ENCODE data around the gene C1orf159. TPM values are rescaled to one million over a fixed set of nuclear protein-coding genes. Genes with fewer than 3 reads are reported as not detected.

The C1orf159 gene
- total and polyA plus RNA-seq, 7 donors: 1.5 to 6.7 (median 3.5) TPM

DNA sequence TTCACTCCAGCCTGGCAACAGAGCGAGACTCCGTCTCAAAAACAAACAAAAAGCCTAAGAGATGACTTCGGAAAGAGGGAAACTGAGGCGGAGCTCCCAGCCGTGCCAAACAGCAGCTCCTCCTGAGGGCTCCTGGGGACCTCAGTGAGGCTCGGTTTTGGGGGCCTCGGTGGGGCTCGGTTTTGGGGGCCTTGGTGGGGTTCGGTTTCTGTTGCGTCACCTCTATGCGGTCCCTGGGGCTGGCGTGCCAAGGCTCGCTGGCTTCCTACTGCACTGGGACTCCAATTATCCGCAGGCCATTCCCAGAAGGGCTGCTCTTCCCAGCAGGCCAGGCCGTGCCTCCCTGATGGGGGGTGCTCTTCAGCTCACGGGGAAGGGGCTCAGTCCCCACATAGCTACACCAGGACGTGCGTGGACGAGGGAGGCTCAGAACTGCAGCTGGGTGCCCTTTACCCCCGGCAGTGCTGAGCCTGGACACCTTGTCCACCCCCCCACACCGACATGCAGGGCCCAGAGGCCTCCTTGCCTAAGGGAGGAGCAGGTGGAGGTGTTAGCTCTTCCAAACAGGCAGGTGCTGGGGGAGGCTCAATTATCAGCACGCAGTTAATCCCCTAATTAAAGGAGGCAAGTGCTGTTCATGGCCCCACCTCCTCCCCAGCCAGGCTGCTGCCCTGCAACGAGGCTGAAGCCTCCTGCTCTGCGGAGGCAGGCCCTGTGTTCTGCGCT, 5.1 kb upstream of the C1orf159 start:
- Histone ChIP-seq H3K36me3 (ENCODE audit: insufficient read depth in 1 of 2, low read depth in 1 of 2) (no peaks in the 10 kb centered on the region), H3K27ac (no peak overlapping the region), H3K4me3 (no peak overlapping the region), H3K27me3 (ENCODE audit: insufficient read depth in 3 of 3, low read length in 2 of 3) (peaks cover 0 to 27% (median 6%) of the 10 kb centered on the region in 3 donors), H3K9me3 (no peaks in the 10 kb centered on the region), H3K4me1 (no peaks in the 10 kb centered on the region)
- TF ChIP-seq, protein P1, sequence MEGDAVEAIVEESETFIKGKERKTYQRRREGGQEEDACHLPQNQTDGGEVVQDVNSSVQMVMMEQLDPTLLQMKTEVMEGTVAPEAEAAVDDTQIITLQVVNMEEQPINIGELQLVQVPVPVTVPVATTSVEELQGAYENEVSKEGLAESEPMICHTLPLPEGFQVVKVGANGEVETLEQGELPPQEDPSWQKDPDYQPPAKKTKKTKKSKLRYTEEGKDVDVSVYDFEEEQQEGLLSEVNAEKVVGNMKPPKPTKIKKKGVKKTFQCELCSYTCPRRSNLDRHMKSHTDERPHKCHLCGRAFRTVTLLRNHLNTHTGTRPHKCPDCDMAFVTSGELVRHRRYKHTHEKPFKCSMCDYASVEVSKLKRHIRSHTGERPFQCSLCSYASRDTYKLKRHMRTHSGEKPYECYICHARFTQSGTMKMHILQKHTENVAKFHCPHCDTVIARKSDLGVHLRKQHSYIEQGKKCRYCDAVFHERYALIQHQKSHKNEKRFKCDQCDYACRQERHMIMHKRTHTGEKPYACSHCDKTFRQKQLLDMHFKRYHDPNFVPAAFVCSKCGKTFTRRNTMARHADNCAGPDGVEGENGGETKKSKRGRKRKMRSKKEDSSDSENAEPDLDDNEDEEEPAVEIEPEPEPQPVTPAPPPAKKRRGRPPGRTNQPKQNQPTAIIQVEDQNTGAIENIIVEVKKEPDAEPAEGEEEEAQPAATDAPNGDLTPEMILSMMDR (IDR thresholded peaks at IDR 0.05): no peak
- WGBS, 3 donors: 79 to 84% (median 79%) methylated on average over 23 to 25 of the region's 25 CpGs
- ATAC-seq: no peak
- DNase-seq: no peak
- intact Hi-C loops (cut with DNase I): no loop called here

DNA sequence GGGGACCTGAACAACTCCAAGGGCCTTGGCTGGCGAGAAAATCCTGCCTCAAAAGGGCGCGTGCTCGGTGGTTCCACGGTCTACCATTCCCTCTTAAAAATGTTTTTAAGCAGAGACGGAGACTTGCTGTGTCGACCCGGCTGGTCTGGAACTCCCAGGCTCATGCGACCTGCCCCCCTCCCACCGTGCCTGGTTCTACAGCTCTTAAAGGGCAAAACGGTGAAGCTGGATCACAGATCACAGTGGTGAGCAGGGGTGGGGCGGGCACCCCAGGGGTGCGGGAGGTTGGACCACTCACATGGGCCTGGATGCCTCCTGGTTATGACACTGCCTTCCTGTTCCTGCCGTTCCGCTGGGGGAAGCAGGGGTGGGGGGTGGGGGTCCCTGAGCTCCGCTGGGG, 4.2 kb upstream of the C1orf159 start:
- intact Hi-C loops (cut with DNase I): no loop called here
- Histone ChIP-seq H3K36me3 (ENCODE audit: insufficient read depth in 1 of 2, low read depth in 1 of 2) (no peaks in the 10 kb centered on the region), H3K9me3 (no peaks in the 10 kb centered on the region), H3K27me3 (ENCODE audit: insufficient read depth in 3 of 3, low read length in 2 of 3) (peaks cover 0 to 27% (median 5%) of the 10 kb centered on the region in 3 donors), H3K4me1 (peaks cover under 1% of the 10 kb centered on the region), H3K27ac (no peak overlapping the region), H3K4me3 (no peak overlapping the region)
- 54 to 61% (median 60%) methylated on average over 13 to 16 of the region's 16 CpGs for WGBS, 3 donors
- TF ChIP-seq, protein P1 (IDR thresholded peaks at IDR 0.05): no peak
- DNase-seq: no peak
- ATAC-seq: no peak

DNA sequence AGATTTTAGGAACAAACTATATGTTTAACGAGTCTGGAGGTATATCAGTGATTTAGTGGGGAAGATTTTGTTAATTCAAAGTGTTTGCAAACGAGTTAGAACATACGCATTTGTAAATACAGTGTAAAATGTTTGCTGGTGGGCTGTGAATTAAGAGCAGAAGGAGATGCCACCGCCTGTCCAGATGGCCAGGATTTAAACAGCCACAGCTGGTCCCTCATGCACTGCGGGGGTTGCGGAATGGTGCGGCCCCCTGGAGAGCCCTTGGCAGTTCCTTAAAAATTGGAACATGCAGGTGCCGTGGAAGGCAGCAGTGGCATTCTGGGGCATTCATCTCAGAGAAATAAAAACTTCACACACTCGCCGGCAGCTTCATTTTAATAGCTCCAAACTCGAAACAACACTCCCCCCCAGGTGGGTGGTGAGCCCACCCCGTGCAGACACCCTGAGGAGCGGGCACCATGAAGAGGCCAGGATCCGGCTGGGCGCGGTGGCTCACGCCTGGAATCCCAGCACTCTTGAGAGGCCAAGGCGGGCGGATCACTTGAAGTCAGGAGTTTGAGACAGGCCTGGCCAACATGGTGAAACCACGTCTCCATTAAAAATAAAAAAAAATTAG, 3.5 kb upstream of the C1orf159 start:
- Histone ChIP-seq H3K9me3 (no peaks in the 10 kb centered on the region), H3K4me3 (no peak overlapping the region), H3K27me3 (ENCODE audit: insufficient read depth in 3 of 3, low read length in 2 of 3) (peaks cover 0 to 27% (median 5%) of the 10 kb centered on the region in 3 donors), H3K36me3 (ENCODE audit: insufficient read depth in 1 of 2, low read depth in 1 of 2) (no peaks in the 10 kb centered on the region), H3K27ac (no peak overlapping the region), H3K4me1 (peaks cover 4% of the 10 kb centered on the region)
- no peak for ATAC-seq
- 62 to 71% (median 68%) methylated on average over 20 of the region's 20 CpGs for WGBS, 3 donors
- TF ChIP-seq, protein P1 (IDR thresholded peaks at IDR 0.05): no peak
- intact Hi-C loops (cut with DNase I): loop anchor here in 1 of 2 donors (5.0 kb wide), 1 partner anchor 153 kb away; the partner anchor contains the start of gene UBE2J2
- DNase-seq: no peak

DNA sequence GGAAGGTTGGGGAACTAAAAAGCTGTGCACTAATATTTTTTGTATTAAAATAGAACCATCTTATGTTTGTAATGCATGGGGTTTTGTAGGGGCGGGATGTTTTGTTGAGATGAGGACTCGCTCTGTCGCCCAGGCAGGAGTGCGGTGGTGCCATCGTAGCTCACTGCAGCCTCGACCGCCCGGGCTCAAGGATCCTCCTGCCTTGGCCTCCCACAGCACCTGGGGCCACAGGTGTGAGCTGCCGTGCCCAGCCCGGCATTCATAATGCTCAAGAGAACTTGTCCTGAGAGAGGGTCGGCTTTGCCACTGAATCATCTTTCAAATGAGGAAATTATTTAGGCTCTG, 3.0 kb upstream of the C1orf159 start:
- Histone ChIP-seq H3K4me1 (peaks cover 4% of the 10 kb centered on the region), H3K36me3 (ENCODE audit: insufficient read depth in 1 of 2, low read depth in 1 of 2) (no peaks in the 10 kb centered on the region), H3K9me3 (no peaks in the 10 kb centered on the region), H3K4me3 (no peak overlapping the region), H3K27ac (no peak overlapping the region), H3K27me3 (ENCODE audit: insufficient read depth in 3 of 3, low read length in 2 of 3) (peaks cover 0 to 27% (median 5%) of the 10 kb centered on the region in 3 donors)
- ATAC-seq: no peak
- intact Hi-C loops (cut with DNase I): loop anchor here in 1 of 2 donors (5.0 kb wide), 1 partner anchor 153 kb away; the partner anchor contains the start of gene UBE2J2
- WGBS, 3 donors: 82 to 90% (median 83%) methylated on average over 11 of the region's 11 CpGs
- TF ChIP-seq, protein P1 (IDR thresholded peaks at IDR 0.05): no peak
- no peak for DNase-seq
